Hepatic stellate cell (primary cell): ENCODE data around the gene MYL10.

Source experiments
- DNase-seq: peaks from one replicate; pipeline ENCODE4 v3.0.0; 2011; ENCODE audit warnings: low spot score

Gene MYL10

GRCh38 chr7:101565601-101566209 is 63.4 kb downstream of the MYL10 start:
- no peak for DNase-seq

GRCh38 chr7:101564778-101565211 is 64.3 kb downstream of the MYL10 start:
- no peak for DNase-seq

GRCh38 chr7:101563943-101564777 is 64.9 kb downstream of the MYL10 start:
- no peak for DNase-seq
